Stimulated activated CD8-positive, alpha-beta memory T cell treated with anti-CD3 and anti-CD28 coated beads, Interleukin-7, amount 100 ng/mL, for 1 hour (primary cell): ENCODE measurements around the gene ATL3.
"Not testable (repeated sequence)": the region's sequence is repeated elsewhere in the genome, so short reads cannot be mapped to it uniquely, and the experiment has no call there.

Source experiments
- DNase-seq, 2 donors: peaks; one replicate each; pipeline ENCODE4 v3.0.0-alpha.2; 2020; ENCODE audit warnings: low read depth in 2 of 2

ATL3 gene

GRCh38 chr11:63621071-63621470 lies 50.1 kb downstream of the ATL3 start:
- no peak for DNase-seq

GRCh38 chr11:63619967-63620366 lies 51.2 kb downstream of the ATL3 start:
- no peak for DNase-seq

- DNase-seq: not testable (repeated sequence)
Measured at GRCh38 chr11:63617686-63618085, 53.5 kb downstream of the ATL3 start.

- no peak for DNase-seq
Measured at GRCh38 chr11:63616953-63617352, 54.2 kb downstream of the ATL3 start.

- DNase-seq: peak; percentile 9 to 11
Measured at GRCh38 chr11:63614136-63614671, 57.0 kb downstream of the ATL3 start, which contains the start of gene PLAAT3. TSS of gene PLAAT3 (minus strand) at chr11:63614433. CDS start at chr11:63614014, 419 bp downstream.

- DNase-seq: peak; percentile 7 to 10
Measured at GRCh38 chr11:63613517-63614135, 57.5 kb downstream of the ATL3 start.

- no peak for DNase-seq
Measured at GRCh38 chr11:63612181-63612580, 59.0 kb downstream of the ATL3 start.

- DNase-seq: no peak
Measured at GRCh38 chr11:63611395-63611747, 59.8 kb downstream of the ATL3 start.

GRCh38 chr11:63610604-63611394 lies 60.4 kb downstream of the ATL3 start:
- DNase-seq: no peak

GRCh38 chr11:63609971-63610580 lies 61.1 kb downstream of the ATL3 start:
- DNase-seq: no peak

GRCh38 chr11:63609536-63609935 lies 61.6 kb downstream of the ATL3 start:
- no peak for DNase-seq

GRCh38 chr11:63608353-63609345 lies 62.5 kb downstream of the ATL3 start:
- no peak for DNase-seq

- no peak for DNase-seq
Measured at GRCh38 chr11:63603180-63603518, 68.0 kb downstream of the ATL3 start.

- DNase-seq: not testable (repeated sequence)
Measured at GRCh38 chr11:63602290-63603179, 68.6 kb downstream of the ATL3 start.

- no peak for DNase-seq
Measured at GRCh38 chr11:63599211-63600122, 71.7 kb downstream of the ATL3 start.

GRCh38 chr11:63598556-63598955 lies 72.6 kb downstream of the ATL3 start:
- DNase-seq: no peak

- DNase-seq: no peak
Measured at GRCh38 chr11:63595296-63595695, 75.9 kb downstream of the ATL3 start.

- DNase-seq: no peak
Measured at GRCh38 chr11:63592975-63593395, 78.2 kb downstream of the ATL3 start.

GRCh38 chr11:63590024-63590788 lies 81.0 kb downstream of the ATL3 start:
- DNase-seq: no peak
